NOMO-1 treated with dmso at 0.1 percent for 144 hours (cell line): ENCODE results near the gene GALNT17.
"Not testable (repeated sequence)": the region's sequence is repeated elsewhere in the genome, so short reads cannot be mapped to it uniquely, and the experiment has no call there.

Source experiments
- DNase-seq: peaks from one replicate; lab custom pipeline; 2025; ENCODE audit not compliant: unreplicated experiment; lab: John Stamatoyannopoulos, UW

The GALNT17 gene

DNA sequence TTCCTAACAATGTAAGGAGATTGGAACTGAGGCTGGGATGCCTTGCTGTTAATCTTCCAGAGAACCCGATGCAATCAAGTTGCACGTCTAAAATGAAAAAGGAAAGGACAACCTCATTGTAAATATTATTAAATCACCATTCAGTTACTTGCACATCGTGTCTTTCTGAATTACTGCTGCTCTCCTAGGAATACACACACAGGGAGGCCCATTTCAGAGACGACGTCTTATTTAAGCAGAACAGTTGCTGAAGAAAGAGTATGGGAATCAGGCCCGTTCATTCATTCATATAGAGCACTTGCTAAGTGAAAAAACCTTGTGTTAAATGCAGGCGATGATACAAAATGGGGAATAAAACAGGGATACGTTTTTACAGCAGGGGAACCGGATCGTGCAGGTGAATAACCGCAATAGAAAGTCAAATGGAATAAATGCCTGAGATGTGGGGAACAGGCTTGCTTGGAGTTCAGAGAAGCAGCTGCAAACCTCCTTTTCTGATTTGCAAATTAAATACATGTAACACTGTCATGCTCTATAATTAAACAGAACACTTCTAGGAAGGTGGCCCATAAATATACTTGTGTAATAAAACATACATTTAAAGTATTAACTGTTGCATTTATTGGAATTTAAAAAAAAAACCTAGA is 409.9 kb downstream of the GALNT17 start:
- DNase-seq = no peak

DNA sequence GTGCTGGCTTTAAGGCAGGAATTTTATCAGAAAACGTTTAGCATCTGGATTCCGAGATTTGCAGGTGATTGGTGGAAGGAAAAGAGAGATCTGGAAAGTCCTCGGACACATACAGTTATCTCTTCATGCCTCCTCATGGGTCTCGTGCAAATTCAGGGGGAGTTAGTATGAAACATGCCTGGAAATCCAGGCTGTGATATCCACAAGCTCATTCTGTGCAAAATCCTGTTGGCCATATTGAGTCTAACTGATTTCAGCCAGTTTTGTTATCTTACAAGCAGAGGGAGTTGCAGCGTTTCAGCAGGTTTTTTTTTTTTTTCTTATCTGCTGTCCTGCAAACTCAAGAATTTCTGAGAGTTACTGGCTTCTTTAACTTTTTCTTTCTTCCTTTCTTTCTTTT is 411.5 kb downstream of the GALNT17 start:
- no peak for DNase-seq

DNA sequence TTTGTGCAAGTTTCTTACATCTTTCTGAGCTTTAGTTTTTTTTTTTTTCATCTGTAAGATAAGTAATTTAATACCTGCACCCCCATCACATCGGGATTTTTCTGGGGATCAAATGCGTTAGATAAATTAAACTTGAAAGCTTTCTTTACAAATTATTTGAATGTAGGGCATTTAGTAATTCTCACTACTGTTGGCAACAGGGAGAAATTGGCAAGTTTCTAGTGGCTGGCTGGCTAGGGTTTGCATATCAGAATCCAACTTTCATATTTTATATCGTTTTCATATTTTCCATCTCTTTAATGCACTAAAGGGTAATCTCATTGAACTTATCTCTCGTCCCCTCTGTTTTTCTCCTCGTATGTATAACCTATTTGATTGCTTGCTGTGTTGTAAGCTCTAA is 412.9 kb downstream of the GALNT17 start:
- no peak for DNase-seq

DNA sequence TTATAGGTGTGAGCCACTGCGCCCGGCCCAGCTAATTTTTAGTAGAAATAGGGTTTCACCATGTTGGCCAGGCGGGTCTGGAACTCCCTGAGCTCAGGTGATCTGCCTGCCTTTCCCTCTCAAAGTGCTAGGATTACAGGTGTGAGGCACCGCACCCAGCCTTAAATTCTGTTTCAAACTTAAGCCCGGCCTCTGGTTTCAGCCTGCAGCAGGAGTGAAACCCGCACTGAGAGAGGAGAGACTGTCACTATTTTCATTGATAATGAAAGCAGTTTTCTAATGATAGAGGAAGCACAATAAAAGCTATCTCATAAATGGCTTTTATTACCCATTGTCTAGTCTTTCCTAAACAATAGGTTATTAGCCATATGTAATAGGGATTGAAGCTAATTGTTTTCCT is 415.5 kb downstream of the GALNT17 start:
- no peak for DNase-seq

DNA sequence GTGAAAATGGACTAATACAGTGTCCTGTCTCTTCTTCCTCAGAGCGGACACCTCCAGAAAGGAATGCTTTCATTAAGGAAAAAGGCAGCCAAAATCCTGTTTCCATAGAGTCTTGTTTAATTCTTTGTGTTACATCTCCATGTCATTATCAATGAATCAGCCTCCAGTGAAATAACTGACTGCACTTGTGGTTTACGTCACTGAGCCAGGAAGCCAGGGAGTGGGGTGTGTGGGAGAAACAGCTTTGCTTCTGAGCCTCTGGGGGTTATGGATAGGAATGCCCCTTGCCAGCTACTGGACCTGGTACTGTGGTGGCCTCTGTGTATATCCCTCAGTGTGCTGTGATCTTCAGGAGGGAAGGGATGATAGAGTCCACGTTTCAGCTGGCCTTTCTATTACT is 416.8 kb downstream of the GALNT17 start:
- DNase-seq = no peak

DNA sequence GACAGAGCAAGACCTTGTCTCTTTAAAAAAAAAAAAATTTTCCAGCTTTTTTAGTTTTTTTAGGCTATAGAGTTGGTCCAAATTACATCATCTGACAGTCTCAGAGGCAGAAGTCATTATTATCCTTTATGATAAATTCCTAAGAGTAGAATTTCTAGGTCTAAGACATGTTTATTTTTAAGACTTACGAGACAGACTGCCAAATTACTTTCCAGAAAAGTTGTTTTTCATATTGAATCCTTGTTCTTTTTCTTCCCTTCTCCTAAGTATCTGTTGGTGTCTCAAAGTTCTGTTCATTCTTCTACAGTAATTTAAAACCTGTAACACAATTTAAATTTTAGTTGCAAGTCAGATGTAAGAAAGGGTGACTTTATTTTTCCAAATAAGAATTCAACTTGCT is 421.4 kb downstream of the GALNT17 start:
- DNase-seq = no peak

DNA sequence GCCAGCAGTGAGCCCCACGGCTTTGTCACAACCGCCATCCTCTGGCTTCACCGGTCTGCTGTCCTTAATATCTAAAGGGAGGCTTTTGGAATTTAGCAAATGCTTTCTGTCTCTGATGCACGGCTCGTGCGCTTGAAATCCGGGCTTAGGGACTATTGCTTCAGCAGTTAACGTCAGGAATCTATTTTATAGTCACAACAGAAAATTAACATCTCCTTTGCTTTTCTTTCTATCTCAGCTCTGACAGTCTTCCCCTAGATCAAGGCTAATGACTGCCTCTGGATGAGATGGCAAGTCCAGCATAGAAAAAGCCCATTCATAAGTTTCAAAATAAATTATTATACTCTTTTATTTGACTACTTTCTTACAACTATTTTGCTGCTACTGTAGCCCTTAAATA is 423.8 kb downstream of the GALNT17 start:
- no peak for DNase-seq

DNA sequence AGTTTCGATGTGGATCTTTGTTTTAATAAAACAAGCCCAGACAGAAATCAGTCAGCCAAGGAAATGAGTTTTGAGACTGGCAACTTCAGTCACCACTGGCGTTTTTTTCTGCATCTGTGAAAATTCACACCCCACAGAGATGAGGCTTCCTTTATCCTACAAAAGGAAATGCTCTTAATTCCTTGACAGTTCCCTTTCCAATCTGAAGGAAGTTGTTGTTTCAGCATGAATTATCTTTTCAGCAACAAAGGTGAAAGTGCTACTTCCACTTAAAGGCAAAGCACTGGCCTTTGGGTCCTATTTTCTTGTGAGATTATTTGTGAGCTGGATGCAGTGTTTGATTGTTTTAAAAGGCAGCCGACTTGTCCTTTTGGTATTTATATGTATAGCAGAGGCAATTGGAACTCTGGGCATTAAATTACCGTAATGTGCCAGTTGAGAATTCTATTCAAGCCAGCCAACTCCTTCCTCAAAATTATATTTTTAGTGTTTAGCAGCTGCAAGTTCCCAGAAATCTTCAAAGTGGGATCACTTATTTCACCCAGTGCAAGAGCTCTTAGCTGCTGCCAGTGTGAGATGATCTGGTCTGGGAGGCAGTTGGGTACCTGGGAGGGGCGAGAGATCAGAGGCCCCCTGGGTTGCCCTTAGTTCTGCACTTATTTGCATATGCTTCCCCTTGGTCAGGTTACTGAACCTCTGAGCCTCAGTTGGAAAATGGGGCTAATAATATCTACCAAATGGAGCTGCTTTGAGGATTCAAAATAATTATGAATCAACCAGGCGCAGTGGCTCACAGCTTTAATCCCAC is 427.1 kb downstream of the GALNT17 start:
- no peak for DNase-seq

DNA sequence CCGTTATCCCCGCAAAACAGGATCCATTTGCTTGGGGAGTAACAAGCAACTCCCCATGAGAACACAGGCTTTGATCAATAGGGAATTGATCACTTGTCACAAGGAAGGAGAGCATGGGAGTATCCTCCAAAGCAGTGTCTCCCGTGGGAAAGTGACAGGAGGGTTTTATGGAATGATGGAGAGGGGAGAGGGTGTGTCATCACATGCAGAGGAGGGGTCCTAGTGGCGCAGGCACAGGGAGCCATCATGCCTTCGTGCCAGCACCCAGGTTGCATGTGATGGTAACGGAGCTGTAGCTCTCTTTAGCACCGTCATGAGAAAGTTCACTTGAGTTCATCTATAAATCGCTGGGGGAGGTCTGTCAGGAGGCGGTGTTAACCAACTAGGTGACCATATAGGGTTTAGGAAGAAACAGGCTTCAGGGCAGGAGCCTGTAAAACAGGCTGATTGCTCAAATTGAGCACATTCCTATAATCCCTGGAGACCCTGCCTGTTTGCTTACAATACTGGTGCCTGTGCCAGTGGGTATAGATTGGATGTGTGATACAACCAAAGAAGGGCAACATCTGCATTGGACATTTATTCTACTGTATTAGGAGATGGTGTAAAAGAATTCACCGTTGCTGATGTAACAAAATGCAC is 428.5 kb downstream of the GALNT17 start:
- no peak for DNase-seq

DNA sequence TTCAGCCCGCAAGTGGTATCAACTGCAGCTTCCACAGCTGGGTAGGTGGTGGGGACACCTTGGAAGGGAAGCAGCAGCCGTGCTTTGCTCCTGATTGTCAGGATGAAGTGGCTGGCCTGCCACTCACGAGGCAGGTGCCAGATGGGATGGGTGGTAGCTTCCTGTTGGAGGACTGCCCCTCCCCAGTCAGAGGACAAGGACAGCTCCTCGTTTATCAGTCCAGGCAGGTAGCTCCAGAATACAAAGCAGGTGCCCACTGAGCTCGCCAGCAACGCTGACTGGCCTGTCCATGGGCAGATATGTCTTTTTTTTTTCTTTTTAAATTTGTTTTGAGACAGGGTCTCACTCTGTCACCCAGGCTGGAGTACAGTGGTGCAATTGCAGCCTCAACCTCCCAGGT is 431.3 kb downstream of the GALNT17 start:
- no peak for DNase-seq

DNA sequence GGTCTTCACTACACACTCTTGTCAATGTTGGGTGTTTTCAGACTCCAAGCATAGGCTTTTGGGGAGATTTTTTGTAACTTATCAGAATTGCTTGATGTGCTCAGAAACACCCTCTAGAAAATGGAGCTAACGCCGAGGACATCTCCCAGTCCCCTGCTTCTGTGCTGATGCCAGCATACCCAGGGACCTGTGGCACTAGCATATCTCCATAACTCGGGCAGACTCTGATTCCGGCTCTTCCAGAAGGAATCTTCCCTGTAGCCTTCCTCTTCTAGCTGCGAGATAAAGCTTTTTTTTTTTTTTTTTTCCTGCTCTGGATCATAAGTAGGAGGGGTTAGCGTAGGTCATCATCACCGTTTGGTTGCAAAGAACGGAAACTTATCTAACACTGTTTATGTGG is 434.4 kb downstream of the GALNT17 start:
- DNase-seq = no peak

DNA sequence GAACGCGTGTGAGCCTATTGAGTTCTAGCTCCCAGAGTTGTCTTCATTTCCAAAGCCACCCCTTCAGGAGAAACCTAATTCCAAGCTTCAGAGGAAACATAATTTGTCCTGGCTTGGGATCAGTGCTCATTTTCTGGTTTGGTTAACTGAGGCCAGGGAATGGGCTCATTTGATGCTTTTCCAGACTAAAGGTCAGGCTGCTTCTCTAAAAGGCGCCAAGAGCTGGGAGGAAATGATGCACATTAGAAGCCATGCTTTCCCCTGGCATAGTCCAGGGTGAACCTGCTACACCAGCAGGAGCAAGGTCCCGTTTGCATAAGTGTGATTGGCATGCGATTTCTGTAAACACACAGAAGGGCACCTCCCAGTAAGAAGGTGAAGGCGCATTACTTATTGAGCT is 435.0 kb downstream of the GALNT17 start:
- DNase-seq = no peak

DNA sequence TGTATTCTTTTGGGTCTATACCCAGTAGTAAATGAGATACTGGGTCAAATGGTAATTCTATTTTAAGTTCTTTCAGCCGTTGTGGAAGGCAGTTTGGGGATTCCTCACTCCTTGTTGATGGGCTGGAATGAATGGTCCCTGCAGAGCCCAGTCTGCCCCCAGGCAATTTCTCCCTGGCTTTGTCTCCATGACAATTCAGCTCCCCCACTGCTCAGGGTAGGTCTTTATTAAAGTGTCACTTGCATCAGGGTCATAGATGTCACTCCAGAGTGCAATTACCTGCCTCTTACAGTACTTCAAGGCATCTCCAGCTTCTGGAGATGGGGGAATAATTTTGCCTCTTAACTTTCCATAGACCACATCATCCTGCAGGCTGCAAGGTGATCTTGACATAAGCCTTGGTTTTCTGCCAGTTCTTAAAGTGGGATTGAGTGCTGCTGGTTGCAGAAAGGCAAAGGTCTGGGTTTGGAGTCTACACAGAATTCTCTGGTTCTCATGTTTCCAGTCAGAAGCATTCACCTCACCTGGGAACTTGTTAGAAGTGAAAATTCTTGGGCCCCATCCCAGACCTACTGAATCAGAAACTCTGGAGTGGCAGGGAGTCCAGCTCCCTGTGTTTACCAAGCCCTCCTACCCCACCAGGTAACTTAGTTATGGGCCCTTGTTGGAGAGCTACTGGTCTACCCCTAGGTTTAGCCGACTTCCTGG is 442.4 kb downstream of the GALNT17 start:
- no peak for DNase-seq

DNA sequence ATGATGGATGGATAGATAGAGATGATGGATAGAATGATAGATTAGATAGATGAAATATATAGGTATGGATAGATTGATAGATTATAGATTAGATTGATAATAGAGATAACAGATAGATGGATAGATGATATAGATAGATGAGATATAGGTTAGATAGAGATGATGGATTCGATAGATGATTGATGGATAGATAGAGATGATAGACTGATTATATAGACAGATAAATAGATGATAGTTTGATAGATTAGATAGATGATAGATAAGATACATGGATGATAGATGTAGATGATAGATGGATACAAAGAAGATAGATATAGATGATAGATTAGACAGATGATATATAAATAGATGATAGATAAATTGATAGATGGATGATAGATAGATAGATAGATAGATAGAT is 448.1 kb downstream of the GALNT17 start:
- no peak for DNase-seq

DNA sequence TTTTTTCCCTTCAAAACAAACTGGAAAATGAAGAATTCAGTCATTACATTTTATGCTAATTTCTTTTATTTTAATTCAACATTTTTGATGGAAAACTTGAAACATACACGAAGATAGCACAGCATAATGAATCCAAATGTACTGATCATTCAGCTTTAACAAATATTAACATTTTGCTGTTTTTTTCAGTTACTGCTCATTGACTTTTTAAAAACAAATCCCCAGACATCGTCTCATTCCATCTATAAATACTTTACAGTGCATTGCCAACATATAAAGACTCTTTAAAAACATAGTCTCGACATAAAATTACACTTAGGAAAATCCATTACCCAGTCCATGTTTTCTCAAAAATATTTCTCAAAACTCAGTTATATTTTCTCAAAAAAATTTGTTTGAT is 452.3 kb downstream of the GALNT17 start:
- no peak for DNase-seq

DNA sequence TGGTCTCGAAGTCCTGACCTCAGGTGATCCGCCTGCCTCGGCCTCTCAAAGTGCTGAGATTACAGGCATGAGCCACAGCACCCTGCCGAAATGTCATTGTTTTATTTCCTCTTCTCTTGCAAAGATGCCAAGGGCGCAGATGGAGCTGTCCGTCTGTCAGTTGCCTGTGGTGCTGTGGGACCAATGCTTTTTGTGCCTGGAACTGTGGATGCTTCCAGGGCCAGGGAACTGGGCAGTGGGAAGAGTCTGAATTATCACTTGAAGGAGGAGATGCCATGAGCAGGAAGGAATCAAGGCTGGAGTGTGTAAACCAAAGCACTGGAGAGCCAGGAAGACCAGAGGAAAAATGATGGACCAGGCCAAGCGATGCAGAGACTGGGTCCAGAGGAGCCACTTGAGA is 459.9 kb downstream of the GALNT17 start:
- no peak for DNase-seq

DNA sequence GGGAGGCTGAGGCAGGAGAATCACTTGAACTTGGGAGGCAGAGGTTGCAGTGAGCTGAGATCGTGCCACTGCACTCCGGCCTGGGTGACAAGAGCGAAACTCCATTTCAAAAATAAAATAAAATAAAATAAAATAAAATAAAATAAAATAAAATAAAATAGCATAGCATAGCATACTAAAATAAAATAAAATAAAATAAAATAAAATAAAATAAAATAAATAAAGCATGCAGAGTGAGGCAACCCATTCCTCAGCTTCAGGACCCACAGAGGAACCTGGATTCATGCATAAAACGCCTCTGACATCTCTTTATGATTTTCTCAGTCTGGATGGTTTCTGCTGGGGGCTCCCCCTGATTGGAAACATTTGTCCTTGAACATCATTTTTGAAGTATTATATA is 460.4 kb downstream of the GALNT17 start:
- DNase-seq = not testable (repeated sequence)

DNA sequence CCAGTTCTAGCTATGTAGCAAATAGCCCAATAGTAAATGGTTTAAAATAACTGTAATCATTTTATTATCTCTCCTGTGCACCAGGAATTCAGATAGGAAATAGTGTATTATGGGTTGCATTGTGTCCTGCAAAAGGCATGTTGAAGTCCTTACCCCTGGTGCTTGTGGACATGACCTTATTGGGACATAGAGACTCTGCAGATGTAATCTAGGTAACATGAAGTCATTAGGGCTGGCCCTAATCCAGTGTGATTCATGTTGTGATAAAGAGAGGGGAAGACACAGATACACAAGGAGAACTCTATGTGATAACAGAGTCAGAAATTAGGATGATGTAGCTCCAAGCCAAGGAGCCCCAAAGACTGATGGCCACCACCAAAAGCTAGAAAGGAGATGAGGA is 462.8 kb downstream of the GALNT17 start:
- no peak for DNase-seq

DNA sequence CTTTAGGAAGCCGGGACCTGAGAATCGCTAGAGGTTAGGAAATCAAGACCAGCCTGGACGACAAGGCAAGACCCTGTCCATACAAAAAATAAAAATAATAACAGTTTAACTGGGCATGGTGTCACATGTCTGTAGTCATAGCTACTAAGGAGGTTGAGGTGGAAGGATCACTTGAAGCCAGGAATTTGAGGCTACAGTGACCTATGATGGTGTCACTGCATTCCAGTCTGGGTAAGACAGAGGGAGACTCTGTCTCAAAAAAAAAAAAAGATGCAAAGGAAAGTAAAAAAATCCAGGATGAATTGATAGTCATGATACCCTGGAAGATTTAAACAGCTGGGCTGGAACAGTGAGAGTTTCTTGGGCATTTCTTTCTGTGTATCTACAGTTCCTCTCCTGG is 463.2 kb downstream of the GALNT17 start:
- DNase-seq = no peak

DNA sequence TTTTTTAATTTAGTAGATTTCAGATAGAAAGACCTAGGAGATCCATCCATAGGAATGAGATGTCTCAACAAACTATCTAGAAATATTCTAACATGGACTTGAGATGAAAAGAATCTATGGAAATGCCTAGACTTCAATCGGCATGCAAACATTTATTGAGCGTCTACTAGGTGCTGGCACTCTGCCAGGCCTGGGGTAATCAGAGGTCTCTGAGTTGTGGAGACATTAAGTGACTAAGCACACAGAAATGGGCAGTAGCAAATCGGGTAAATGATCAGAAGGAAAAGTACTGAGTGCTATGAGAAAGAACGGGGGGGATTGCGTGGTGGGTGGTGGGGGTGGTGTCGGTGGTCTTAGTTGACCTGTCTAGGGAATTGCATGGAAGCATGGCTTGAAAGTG is 466.6 kb downstream of the GALNT17 start:
- DNase-seq = no peak

DNA sequence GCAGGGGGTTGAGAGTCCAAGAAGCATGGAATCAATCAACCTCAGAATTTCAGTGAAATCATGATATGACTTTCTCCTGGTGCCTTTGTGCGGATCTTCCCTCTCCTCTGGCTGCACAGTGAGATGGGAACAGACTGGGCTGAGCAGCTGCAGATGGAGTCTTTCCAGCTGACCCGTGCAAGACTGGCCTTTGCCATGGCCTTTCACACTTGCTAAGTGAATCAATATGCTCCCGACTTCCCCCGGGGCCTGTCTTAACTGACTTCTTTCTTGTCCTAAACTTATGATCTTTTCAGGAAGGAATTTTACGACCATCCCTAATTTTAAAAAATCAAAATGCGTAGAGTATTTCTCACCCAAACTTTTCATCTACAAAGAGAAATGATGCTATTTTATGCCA is 469.9 kb downstream of the GALNT17 start:
- DNase-seq = no peak
